ENCODE data around the gene WAC.
A peak's percentile ranks its signal among the peaks of the same experiment; 100 is the strongest.
"Not testable (repeated sequence)": the region's sequence is repeated elsewhere in the genome, so short reads cannot be mapped to it uniquely, and the experiment has no call there.

The WAC gene, protein sequence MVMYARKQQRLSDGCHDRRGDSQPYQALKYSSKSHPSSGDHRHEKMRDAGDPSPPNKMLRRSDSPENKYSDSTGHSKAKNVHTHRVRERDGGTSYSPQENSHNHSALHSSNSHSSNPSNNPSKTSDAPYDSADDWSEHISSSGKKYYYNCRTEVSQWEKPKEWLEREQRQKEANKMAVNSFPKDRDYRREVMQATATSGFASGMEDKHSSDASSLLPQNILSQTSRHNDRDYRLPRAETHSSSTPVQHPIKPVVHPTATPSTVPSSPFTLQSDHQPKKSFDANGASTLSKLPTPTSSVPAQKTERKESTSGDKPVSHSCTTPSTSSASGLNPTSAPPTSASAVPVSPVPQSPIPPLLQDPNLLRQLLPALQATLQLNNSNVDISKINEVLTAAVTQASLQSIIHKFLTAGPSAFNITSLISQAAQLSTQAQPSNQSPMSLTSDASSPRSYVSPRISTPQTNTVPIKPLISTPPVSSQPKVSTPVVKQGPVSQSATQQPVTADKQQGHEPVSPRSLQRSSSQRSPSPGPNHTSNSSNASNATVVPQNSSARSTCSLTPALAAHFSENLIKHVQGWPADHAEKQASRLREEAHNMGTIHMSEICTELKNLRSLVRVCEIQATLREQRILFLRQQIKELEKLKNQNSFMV

DNA sequence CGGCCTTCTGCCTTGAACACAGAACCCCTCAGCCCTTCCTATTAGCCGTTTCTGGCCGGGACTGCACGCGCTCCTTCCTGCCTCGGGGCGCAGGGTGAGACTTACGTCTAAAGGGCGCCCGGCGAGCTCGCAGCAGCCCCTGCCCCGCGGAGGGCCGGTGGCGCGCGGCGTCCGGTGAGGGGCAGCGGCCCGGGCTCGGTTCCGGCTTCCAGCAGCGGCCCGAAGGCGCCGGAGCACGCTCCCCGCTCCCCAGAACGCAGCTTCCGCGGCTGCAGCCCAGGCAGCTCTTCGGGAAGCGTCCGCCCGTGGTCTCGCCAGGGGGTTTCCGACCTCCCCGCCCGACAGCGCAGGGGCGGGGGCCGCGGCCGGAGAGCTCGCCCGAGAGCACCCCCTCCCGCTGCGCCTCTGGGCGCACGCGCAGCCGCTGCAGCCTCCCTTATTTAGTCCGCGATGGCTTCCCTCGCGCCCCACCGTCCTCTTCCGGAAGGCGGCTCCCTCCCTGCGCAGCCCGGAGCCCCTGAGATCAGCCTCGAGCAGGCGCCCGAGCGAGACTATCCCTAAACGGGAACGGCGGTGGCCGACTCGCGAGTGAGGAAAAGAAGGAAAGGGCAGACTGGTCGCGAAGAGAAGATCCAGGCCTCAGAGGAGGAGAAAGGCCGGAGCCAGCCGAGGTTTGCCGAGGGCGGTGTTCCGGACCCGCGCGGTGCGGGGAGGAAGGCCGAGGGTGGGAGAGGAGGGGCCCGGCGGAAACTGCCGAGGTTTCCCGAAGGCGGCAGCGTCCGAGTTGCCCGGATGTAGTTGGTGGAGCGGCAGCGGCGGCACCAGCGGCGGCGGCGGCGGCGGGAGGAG, at the start of gene WAC:
WAC (plus strand) TSS at position 782 of the 849 bp plus-strand sequence. CDS start 462 bp downstream, outside the sequence.
- DNase-seq (ENCODE audit: low read depth in 3 of 3), result peak; percentile 93 to 96 (median 94)

- no peak for DNase-seq (ENCODE audit: low read depth in 3 of 3)
Measured at GRCh38 chr10:28489206-28489605, 43.7 kb upstream of the WAC start.

DNA sequence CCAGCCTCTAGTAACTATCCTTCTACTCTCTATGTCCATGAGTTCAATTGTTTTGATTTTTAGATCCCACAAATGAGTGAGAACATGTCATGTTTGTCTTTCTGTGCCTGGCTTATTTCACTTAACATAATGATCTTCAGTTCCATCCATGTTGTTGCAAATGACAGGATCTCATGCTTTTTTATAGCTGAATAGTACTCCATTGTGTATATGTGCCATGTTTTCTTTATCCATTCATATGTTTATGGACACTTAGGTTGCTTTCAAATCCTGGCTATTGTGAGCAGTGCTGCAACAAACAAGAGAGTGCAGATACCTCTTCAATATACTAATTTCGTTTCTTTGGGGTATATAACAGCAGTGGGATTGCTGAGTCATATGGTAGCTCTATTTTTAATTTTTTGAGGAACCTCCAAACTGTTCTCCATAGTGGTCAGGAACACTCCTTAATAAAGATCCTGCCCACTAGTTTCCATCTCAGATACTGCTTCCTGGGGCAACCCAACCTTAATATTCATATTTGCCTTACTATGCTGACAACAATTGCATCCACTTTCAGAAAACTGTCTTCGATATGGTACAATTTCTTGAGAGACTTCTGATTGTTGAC, 42.6 kb upstream of the WAC start:
- not testable (repeated sequence) for DNase-seq (ENCODE audit: low read depth in 3 of 3)

- no peak for DNase-seq (ENCODE audit: low read depth in 3 of 3)
Measured at GRCh38 chr10:28492116-28492920, 40.6 kb upstream of the WAC start.

DNA sequence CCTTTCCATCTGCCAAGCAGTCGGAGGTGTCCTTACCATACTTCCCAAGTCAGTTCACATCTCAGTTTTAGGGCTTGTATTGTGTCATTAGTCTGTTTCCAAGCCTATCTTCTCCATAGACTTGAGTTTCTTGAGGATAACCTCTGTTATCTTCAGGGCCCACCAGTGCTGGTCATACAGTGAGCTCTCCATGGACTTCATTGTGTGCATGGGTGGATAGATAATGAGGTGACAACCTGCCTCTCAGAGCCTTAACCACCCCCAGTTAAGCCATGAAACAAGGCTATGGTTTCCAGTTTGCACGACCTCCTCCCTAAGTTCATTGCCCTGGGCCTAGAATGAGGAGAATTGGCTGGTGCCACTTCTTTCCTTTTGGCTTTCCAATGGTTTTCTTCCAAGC, 38.5 kb upstream of the WAC start:
- DNase-seq (ENCODE audit: low read depth in 3 of 3), result no peak

DNA sequence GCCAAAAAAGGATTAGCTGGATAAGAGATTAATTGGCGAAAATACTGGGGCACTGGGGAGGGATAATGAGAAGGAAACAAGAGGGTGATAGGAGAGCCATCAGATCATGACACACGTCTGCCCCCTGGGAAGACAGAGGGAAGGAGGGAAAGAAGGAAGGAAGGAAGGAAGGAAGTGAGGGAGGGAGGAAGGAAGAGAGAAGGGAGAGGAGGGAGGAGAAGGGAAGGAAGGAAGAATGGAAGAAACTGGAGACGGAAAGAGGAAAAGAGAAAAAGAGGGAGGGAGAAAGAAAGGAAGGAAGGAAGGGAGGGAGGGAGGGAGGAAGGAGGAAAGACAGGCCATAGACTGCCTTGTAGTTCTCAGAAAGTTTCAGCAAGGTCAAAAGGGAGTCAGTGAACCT, 37.8 kb upstream of the WAC start:
- no peak for DNase-seq (ENCODE audit: low read depth in 3 of 3)

DNA sequence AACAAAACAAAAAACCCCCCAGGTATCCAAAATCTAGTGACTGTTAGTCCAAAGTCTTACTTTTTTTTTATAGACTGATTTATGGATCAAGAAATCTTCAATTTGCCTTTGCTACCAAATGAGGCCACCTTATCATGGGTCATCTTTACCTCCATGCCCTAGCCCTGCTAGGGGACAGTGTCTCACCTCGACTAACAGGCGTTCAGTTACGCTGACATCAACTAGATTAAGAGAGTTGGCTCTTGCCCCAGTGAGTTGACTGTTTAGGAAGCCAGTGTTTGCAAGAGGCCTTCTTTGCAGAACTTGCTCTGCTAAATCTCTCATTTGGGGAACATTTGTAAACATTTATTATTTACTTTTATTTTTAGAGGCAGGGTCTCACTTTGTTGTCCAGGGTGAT, 36.9 kb upstream of the WAC start:
- no peak for DNase-seq (ENCODE audit: low read depth in 3 of 3)

DNA sequence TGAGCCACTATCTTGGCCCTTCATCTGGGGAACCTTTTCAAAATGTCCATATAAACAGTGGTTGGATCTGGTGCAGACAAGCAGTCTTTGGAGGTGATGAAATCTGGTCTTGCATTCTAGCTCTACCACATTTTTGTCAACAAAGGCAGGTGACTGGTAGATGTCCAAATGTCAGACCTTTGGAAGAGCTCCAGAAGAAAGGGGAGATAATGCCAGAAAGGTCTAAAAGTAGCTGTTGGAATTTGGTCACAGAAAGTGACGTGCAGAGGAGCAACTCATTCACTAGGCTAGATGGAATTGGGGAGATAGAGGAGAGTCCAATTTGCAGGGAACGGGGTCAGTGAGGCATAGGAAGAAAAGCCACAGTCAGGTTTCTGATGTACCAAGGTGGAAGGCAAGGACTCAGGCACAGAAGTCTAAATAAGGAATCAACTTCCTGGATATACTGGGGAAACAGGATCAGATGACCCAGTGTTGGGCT, 36.4 kb upstream of the WAC start:
- no peak for DNase-seq (ENCODE audit: low read depth in 3 of 3)

GRCh38 chr10:28497313-28498126, 35.4 kb upstream of the WAC start:
- DNase-seq (ENCODE audit: low read depth in 3 of 3), result no peak

DNA sequence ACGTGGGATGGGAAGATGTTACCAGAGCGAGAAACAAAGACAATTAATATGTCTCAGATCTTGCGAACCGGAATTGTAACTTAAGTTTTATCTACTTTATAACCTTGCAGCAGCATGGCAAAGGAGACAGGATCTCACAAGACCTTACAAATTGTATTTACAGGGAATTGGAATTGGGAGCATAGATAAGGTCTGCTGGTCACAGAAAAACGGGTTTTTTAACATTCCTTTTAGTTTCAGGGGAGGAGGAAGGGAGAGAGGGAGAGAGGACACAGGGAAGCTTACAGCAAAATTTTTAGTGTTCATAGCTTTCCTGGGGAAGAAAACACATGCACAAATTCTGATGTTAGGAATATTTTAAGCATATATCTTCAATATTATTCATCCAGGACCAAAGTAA, 32.7 kb upstream of the WAC start:
- not testable (repeated sequence) for DNase-seq (ENCODE audit: low read depth in 3 of 3)

GRCh38 chr10:28503114-28503513, 29.8 kb upstream of the WAC start:
- DNase-seq (ENCODE audit: low read depth in 3 of 3), result no peak

DNA sequence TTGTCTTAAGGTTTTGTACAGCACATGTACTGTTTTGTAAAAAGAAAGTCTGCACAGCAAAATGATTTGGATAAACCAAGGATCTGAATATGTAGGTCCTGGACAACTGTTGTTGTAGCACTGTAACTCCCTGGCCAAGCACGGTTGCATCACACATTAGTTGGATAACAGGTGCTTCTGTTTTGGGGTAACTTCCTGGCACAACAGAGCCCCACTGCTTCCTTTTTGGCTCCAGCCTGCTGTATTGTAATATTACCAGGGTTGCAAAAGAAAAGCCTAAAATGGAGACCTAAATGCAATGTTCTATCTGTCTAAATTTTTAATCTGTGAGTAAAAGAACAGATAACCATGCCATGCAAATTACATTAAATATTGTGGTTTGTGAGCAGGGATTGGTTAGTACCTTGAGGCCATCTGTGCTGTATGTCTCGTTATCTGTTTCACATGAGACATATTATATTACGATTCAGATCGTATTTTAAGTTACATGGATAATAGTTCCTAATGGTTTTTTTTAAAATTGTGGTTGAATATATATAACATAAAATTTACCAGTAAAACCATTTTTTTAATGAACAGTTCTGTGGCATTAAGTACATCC, 27.5 kb upstream of the WAC start:
- DNase-seq (ENCODE audit: low read depth in 3 of 3), result no peak

- DNase-seq (ENCODE audit: low read depth in 3 of 3), result no peak
Measured at GRCh38 chr10:28508304-28508925, 24.5 kb upstream of the WAC start.

GRCh38 chr10:28509286-28509685, 23.6 kb upstream of the WAC start:
- DNase-seq (ENCODE audit: low read depth in 3 of 3), result no peak

DNA sequence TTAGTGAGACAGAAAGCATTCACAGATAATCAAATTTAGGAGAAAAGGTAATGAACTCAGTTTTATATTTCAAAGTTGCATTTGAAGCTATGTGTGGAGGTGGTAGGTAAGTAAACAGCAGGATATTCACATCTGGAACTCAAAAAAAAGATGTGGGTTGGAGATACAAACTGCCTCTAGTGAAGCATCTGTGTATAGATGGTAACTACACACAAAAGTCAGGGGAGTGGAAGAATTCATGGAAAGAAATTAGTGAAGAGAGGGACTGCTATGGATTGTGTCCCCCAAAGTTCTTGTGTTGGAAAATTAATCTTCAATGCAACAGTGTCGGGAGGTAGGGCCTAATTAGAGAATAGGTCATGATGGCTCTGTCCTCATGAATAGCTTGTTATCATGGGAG, 18.3 kb upstream of the WAC start:
- DNase-seq (ENCODE audit: low read depth in 3 of 3), result no peak

GRCh38 chr10:28520346-28520745, 12.6 kb upstream of the WAC start:
- DNase-seq (ENCODE audit: low read depth in 3 of 3), result no peak

GRCh38 chr10:28520828-28521227, 12.1 kb upstream of the WAC start:
- DNase-seq (ENCODE audit: low read depth in 3 of 3), result not testable (repeated sequence)

DNA sequence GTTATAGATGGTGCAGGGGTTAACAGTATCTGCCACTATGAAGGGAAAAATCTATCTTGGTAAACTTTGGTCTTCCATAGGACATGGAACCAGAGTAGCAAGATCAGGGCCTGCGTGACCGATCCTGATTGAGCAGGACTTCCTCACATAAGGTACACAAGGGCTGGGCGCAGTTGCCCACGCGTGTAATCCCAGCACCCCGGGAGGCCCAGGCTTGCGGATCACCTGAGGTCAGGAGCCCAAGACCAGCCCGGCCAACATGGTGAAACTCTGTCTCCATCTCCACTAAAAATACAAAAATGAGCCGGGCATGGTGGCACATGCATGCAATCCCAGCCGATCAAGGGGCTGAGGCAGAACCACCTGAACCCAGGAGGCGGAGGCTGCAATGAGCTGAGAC, 11.0 kb upstream of the WAC start:
- not testable (repeated sequence) for DNase-seq (ENCODE audit: low read depth in 3 of 3)

DNA sequence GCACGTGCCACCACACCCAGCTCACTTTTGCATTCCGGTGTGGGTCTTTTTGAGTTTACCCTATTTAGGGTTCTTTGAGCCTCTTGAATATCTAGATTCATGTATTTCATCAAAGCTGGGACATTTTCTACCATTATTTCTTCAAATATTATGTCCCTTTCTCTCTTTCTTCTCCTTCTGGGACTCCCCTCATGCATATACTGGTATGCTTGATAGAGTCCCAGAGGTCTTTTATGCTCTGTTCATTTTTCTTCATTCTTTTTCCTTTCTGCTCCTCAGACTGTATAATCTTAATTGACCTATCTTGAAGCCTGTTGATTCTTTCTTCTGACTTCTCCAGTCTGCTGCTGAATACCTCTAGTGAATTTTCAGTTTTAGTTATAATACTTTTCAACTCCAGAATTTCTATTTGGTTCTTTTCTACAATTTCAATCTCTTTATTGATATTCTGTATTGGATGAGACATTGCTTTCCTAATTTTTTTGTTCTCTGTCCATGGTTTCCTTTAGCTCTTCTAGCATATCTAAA, 9.1 kb upstream of the WAC start:
- no peak for DNase-seq (ENCODE audit: low read depth in 3 of 3)

All from stimulated activated CD4-positive, alpha-beta T cell treated with anti-CD3 and anti-CD28 coated beads, TNF-alpha, amount 100 ng/mL, for 48 hours (primary cell).